Activated CD4-positive, alpha-beta T cell treated with anti-CD3 and anti-CD28 coated beads, Interleukin-2, amount 50 U/mL, for 48 hours (primary cell): ENCODE measurements around the gene DPM2.

Source experiments
- DNase-seq, 2 experiments: peaks; one replicate each; pipeline ENCODE4 v3.0.0-alpha.2; 2020

Gene DPM2

GRCh38 chr9:127934248-127934647 lies 3.4 kb downstream of the DPM2 start:
- DNase-seq, result no peak

- peak in 1 of 2 experiments; percentile 44 for DNase-seq
These were observed 6.4 kb downstream of the DPM2 start for GRCh38 chr9:127931092-127931881.

GRCh38 chr9:127930231-127931091 lies 7.2 kb downstream of the DPM2 start, which contains the start of gene PIP5KL1:
Gene PIP5KL1, minus strand, starts transcription at chr9:127930777. Its CDS starts 25 bp downstream, at chr9:127930752.
- peak; percentile 77 to 80 for DNase-seq

GRCh38 chr9:127929625-127929979 lies 8.1 kb downstream of the DPM2 start:
- DNase-seq, result no peak

- no peak for DNase-seq
These were observed 8.7 kb downstream of the DPM2 start for GRCh38 chr9:127928676-127929624.

- no peak for DNase-seq
These were observed 9.5 kb downstream of the DPM2 start for GRCh38 chr9:127927988-127928675.

GRCh38 chr9:127927201-127927987 lies 10.3 kb downstream of the DPM2 start:
- DNase-seq, result peak; percentile 76 to 81

- DNase-seq, result peak in 1 of 2 experiments; percentile 28
These were observed 10.8 kb downstream of the DPM2 start for GRCh38 chr9:127926906-127927200.

GRCh38 chr9:127925959-127926905 lies 11.4 kb downstream of the DPM2 start:
- no peak for DNase-seq

GRCh38 chr9:127924736-127925444 lies 12.8 kb downstream of the DPM2 start:
- DNase-seq, result no peak

- DNase-seq, result no peak
These were observed 13.9 kb downstream of the DPM2 start for GRCh38 chr9:127923771-127924170.

GRCh38 chr9:127923046-127923445 lies 14.6 kb downstream of the DPM2 start:
- no peak for DNase-seq

GRCh38 chr9:127921557-127922120 lies 16.0 kb downstream of the DPM2 start:
- peak; percentile 83 to 88 for DNase-seq

GRCh38 chr9:127920794-127921193 lies 16.9 kb downstream of the DPM2 start:
- DNase-seq, result no peak

- DNase-seq, result peak; percentile 59 to 74
These were observed 18.3 kb downstream of the DPM2 start for GRCh38 chr9:127919253-127919815.

- peak in 1 of 2 experiments; percentile 38 for DNase-seq
These were observed 19.2 kb downstream of the DPM2 start for GRCh38 chr9:127918183-127919107.

GRCh38 chr9:127917603-127918002 lies 20.1 kb downstream of the DPM2 start:
- DNase-seq, result no peak
